Activated naive CD4-positive, alpha-beta T cell treated with anti-CD3 and anti-CD28 coated beads, Interleukin-2, amount 10 ng/mL, durations not matched to agents 7 days and 5 days (primary cell): ENCODE data around the gene TUBB.
A peak's percentile ranks its signal among the peaks of the same experiment; 100 is the strongest.
"Not testable (repeated sequence)": the region's sequence is repeated elsewhere in the genome, so short reads cannot be mapped to it uniquely, and the experiment has no call there.

Experiments
- CTCF ChIA-PET: fragments of 350-600 bp; sonication (Branson Sonifier 250); formaldehyde crosslinking; loops from one replicate; lab custom pipeline; 2021; ENCODE audit warnings: antibody characterized with exemption; lab: Charles Lee
- DNase-seq: peaks from one replicate; pipeline ENCODE4 v3.0.0-alpha.2; 2020
- H3K27ac Mint-ChIP-seq: one replicate; pipeline ENCODE4 v1.8.0; 2021; ENCODE audit warnings: mild to moderate bottlenecking, moderate library complexity, mixed read lengths
- H3K27me3 Mint-ChIP-seq: one replicate; pipeline ENCODE4 v1.8.0; 2021; ENCODE audit warnings: mild to moderate bottlenecking, mixed read lengths
- H3K36me3 Mint-ChIP-seq: one replicate; pipeline ENCODE4 v1.8.0; 2021; ENCODE audit warnings: mixed read lengths
- H3K4me1 Mint-ChIP-seq: one replicate; pipeline ENCODE4 v1.8.0; 2021; ENCODE audit warnings: mixed read lengths
- H3K4me3 Mint-ChIP-seq: one replicate; pipeline ENCODE4 v1.8.0; 2021; ENCODE audit warnings: mild to moderate bottlenecking, moderate library complexity, mixed read lengths
- H3K9me3 Mint-ChIP-seq: one replicate; pipeline ENCODE4 v1.8.0; 2021; ENCODE audit warnings: mixed read lengths

Gene TUBB

DNA sequence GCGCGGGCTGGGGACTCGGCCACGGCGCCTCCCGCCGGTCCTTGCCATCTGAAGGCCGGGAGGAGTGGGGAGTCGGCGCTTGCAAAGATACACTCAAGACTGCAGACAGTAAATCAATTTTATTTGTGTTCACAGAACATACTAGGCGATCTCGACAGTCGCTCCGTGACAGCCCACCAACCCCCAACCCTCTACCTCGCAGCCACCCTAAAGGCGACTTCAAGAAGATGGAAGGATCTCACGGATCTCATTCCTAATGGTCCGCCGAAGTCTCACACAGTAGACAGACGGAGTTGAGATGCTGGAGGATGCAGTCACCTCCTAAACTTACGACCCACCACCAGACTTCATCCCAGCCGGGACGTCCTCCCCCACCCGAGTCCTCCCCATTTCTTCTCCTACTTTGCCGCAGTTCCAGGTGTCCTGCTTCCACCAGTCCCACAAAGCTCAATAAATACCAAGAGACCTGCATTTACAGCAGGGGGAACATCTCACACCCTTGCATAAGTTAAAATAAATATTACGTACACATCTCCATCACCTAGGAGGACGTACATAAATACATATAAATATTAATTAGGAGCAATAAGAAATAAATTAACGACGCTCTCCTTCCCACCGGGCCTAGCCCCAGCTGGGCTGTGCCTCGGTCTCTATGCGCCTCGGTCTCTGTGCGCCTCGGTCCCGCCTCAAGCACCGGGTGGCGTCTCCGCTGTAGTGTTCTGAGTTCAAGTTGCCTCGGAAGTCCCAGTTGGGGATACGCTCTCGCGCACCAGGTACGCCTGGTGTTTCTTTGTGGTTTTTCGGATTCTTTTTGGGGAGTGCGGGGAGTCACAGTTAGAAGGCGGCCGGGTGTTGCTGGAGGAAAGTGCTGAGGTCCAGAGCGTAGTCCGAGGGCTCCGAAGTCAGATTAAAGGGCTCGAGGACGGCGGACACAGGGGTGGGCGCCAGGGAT, 23.2 kb downstream of the TUBB start:
- Mint-ChIP-seq H3K27ac (peak overlapping the region; percentile 95), H3K4me3 (peak overlapping the region; percentile 92), H3K4me1 (peaks cover 74% of the 10 kb centered on the region), H3K27me3 (peaks cover 7% of the 10 kb centered on the region), H3K9me3 (no peaks in the 10 kb centered on the region), H3K36me3 (peaks cover 42% of the 10 kb centered on the region)
- CTCF ChIA-PET = interaction anchor here (0.8 to 2.6 kb wide), 13 partner anchors 12 to 141 kb away, joined by 3 to 9 read pairs (median 7); partner anchors contain the start of gene DDR1
- peak; percentile 69 for DNase-seq

DNA sequence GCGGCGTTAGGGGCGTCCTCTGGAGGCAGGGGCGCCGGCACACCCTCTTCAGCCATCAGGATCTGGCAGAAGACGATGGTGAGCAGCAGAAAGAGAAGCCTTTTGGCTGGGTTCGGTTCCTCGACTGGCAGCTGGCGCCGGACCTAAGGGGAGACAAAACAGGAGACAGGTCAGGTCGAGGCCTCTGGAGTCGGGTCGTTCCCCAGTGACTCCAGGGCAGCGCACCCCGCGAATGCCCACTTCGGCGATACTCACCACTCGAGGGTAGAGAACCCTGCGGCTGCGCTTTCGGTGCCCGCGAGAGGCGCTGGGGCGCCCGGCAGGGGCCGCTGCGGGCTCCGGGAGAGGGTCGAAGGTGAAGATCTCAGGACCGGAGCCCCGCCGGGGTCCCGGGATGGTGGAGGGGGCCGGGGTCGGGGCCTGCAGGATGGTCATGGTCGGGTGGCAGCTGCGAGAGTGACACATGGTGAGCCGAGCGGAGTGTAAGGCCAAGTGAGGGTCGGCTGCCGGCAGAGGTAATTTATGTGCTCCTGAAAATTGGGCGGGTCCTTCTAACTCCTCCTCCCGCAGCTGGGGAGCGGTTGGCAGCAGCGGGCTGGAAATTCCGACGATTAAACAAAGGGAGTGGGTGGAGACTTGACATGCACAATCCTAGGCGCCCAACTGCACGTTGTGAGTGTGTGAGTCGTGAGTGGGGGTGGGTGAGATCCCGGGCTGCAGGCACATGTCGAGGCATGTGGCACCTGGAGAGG, 24.1 kb downstream of the TUBB start, which contains the start of gene IER3:
TSS of gene IER3 (minus strand) at position 494 of the 752 bp plus-strand sequence. CDS start at position 465, 29 bp downstream.
- Mint-ChIP-seq H3K4me3 (peak within 1 kb of the TSS; percentile 92), H3K27ac (peak within 1 kb of the TSS; percentile 95), H3K27me3 (peaks cover 7% of the 10 kb centered on the region), H3K4me1 (peaks cover 70% of the 10 kb centered on the region), H3K36me3 (peaks cover 33% of the 10 kb centered on the region), H3K9me3 (no peaks in the 10 kb centered on the region)
- DNase-seq = peak; percentile 82
- CTCF ChIA-PET = interaction anchor here (0.6 to 2.6 kb wide), 14 partner anchors 13 to 141 kb away, joined by 3 to 9 read pairs (median 5); partner anchors contain the start of gene DDR1

DNA sequence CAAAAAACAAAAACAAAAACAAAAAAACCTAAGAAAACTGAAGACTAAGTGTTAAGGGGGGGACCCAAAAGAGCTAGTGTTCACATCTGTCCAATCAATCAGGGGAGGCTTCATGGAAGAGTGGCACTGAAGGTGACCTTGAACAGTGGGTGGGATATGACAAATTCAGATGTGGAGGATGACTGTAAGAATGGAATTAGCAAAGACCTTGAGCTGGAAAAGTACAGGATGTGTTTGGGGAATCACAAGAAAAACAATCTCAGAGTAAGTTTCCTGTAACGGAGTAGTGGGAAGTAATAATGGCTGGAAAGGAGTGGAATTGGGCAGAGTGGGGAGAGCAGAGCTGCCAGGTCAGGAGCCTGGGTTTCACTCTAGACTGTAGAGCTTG, 27.1 kb downstream of the TUBB start:
- H3K4me1 Mint-ChIP-seq = peaks cover 41% of the 10 kb centered on the region
- H3K9me3 Mint-ChIP-seq = no peaks in the 10 kb centered on the region
- CTCF ChIA-PET = interaction anchor here (0.6 to 2.4 kb wide), 5 partner anchors 17 to 332 kb away, joined by 3 to 9 read pairs (median 3); no protein-coding TSS in a partner anchor
- H3K27ac Mint-ChIP-seq = no peak overlapping the region
- no peak overlapping the region for H3K4me3 Mint-ChIP-seq
- H3K27me3 Mint-ChIP-seq = peaks cover 10% of the 10 kb centered on the region
- no peak for DNase-seq
- peaks cover 3% of the 10 kb centered on the region for H3K36me3 Mint-ChIP-seq

DNA sequence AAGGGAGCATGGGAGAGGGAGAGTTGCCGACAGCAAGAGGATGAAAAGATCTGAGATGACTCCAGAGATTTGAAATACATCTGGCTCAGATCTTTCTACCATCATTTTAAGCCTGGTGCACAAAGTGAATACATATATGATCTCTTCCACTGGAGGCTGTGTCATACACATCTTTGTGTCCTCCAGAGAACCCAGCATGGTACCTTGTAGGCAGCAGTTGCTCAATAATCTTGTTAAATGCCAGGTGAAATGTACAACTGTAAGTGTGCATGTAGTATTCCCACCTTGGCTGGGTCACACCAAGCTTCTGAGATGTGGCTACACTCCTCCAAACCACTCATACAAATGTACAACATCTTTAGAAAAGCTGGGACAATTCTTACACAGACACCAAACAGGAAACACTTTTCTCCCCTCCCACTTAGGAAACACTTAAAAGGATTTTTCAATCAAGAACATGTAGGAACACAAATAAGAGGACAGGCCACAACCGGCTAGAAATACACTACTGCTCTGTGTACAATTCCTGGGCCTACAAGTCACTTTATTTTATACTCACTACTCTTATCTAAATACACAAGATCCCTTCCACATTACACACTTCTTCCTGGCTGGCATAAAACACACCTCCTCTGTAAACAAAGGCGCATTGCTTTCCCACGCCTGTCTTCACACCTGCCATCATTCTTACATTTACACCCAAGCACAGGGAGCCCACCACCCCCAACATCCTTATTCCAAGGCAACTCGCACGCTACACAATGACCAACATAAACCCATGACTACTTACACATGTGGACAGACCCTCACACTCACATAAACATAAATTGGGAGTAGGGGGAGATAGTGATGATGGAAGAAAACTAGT, 28.0 kb downstream of the TUBB start:
- H3K27me3 Mint-ChIP-seq = peaks cover 14% of the 10 kb centered on the region
- no peak for DNase-seq
- H3K9me3 Mint-ChIP-seq = no peaks in the 10 kb centered on the region
- H3K36me3 Mint-ChIP-seq = peaks cover 3% of the 10 kb centered on the region
- H3K4me3 Mint-ChIP-seq = no peak overlapping the region
- peaks cover 40% of the 10 kb centered on the region for H3K4me1 Mint-ChIP-seq
- H3K27ac Mint-ChIP-seq = peak overlapping the region; percentile 26
- CTCF ChIA-PET = interaction anchor here (0.6 kb wide), 1 partner anchor 900 kb away, joined by 3 read pairs; no protein-coding TSS in a partner anchor

DNA sequence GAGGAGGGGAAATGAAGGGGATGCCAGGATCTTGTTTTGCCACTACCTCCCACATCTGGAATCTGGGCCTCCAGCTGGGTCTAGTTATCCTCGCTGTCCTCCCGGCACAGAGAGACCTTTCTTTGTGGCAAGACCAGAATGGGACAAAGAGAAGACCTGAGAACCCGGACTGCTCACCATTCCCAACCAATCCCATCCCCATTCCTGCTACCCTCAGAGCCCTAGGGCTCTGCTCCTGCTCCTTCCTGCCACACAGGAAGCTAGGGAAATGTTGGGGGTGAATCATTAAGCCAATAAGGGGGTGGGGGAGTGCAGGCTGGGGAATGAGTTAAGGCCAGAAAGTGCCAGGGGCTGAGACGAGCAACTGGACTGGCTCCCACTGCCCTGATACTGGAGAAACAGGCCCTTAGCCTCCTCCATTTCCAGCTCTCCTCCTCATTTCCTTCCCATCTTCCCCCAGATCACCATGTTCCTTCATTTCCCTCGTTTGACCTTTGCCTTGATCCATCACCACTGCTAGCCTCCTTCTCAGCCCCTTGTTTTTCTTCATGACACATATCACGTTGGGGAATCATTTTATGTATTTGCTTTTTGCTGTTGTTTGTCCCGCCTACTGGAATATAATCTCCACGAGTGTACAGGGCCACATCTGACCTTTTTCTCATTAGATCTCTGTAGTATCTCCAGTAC, 28.8 kb downstream of the TUBB start:
- Mint-ChIP-seq H3K27ac (no peak overlapping the region), H3K36me3 (peaks cover 2% of the 10 kb centered on the region), H3K4me3 (no peak overlapping the region), H3K9me3 (no peaks in the 10 kb centered on the region), H3K27me3 (peaks cover 14% of the 10 kb centered on the region), H3K4me1 (peaks cover 33% of the 10 kb centered on the region)
- CTCF ChIA-PET = interaction anchor here (0.6 kb wide), 1 partner anchor 900 kb away, joined by 3 read pairs; no protein-coding TSS in a partner anchor
- DNase-seq = no peak

DNA sequence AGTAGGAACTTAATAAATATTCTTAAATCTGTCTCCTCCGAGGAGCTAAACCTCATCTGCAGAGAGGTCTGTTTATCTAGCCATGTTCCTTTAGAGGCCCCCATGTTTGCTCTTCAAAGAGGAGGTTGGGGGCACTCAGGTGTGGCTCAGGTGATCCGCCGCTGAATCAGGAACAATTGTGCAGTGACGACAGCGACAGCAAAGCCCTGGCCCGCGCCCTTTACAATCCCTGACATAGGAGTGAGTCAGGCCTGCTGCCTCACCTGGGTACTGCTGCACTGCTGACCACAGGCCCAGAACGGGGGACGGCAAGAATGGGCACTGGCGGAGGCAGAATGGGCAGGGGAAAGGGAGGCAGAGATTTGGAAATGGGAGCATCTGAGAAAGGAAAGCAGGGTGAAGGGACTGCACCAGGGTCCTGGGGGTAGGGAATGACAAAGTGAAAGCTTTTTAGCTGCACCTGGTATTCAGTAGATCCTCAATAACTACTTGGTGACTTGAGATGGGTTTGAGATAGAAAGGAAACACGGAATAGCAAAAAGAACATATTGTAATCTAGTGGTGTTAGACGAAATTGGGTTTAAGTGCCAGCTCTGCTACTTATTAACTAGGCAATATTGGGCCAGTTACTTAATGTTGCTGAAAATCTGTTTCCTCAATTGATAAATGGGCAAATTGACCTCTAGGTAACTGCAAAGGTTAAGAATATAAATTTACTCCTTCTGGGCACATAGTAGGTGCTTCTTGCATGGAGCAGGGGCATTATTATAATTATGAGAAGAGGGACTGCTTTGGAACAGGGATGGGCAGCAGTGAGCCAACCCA, 29.6 kb downstream of the TUBB start:
- Mint-ChIP-seq H3K9me3 (no peaks in the 10 kb centered on the region), H3K27ac (no peak overlapping the region), H3K27me3 (peaks cover 14% of the 10 kb centered on the region), H3K4me1 (peaks cover 28% of the 10 kb centered on the region), H3K4me3 (no peak overlapping the region), H3K36me3 (peaks cover 2% of the 10 kb centered on the region)
- DNase-seq = no peak
- CTCF ChIA-PET = no interaction called here

DNA sequence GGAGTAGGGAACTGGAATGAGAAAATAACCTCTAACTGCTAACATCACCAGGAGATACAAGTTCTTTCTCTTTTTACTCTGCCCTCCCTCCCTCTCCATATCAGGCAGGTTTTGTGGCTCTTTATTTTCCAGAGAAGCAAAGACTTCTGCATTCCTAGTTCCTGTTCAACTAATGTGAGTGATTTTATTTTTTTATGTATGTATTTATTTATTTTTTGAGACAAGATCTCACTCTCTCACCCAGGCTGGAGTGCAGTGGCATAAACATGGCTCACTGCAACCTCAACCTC, 30.2 kb downstream of the TUBB start:
- Mint-ChIP-seq H3K4me1 (peaks cover 23% of the 10 kb centered on the region), H3K27me3 (peaks cover 17% of the 10 kb centered on the region), H3K4me3 (no peak overlapping the region), H3K27ac (no peak overlapping the region), H3K36me3 (peaks cover 2% of the 10 kb centered on the region), H3K9me3 (no peaks in the 10 kb centered on the region)
- DNase-seq = no peak
- CTCF ChIA-PET = no interaction called here

DNA sequence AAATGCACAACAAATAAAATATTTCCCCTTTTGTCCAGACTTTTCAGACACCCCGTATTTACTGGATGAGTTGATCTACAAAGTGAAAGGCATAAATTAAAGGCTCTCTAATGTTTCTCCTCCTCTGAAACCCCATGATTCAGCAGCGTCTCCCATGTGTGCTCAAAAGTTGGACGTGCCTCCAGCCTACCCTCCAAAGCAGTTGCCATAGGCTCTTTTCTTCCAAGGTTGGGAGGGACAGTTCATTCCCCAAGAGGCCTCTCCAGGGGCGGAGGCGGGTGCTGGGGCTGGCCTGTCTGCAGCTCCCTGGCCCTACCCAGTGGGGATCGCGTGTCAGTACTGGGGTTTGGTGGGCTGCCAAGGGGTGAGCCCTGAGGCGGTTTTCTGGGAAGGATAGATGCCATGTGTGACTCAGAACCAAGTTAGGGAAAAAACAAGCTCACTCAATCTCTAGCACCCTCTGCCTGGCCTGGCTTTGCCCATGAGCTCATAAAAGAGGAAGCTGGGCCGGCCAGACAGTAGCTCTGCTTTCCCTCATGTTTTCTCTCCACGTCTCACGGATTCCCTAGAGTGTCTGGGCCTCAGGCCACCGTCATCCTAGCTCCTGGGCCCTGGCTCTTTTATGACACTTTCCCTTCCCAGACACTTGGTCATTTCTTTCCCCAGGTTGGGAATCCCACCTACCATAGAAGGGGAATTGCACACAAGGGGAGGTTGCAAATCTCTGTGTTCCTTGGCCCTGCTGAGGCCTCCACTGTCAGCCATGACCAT, 32.2 kb downstream of the TUBB start:
- Mint-ChIP-seq H3K4me3 (no peak overlapping the region), H3K4me1 (peaks cover 17% of the 10 kb centered on the region), H3K9me3 (no peaks in the 10 kb centered on the region), H3K27me3 (peaks cover 19% of the 10 kb centered on the region), H3K27ac (no peak overlapping the region), H3K36me3 (peaks cover 2% of the 10 kb centered on the region)
- CTCF ChIA-PET = interaction anchor here (0.7 kb wide), 1 partner anchor 395 kb away, joined by 3 read pairs; no protein-coding TSS in a partner anchor
- DNase-seq = no peak

DNA sequence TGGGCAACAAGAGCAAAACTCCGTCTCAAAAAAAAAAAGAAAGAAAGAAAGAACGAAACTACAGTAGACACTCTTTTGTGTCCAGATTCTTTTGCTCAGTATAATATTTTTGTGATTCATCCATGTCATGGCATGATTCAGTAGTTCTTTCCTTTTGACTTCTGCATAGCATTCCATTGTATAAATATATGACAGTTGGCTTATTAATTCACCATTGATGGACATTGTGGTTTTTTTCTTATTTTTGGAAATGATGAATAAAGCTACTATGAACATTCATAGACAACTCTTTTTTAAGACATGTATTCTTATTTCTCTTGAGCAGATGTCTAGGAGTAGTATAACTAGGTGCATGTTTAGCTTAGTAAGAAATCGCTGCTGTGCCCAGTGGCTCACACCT, 34.5 kb downstream of the TUBB start:
- H3K27ac Mint-ChIP-seq = no peak overlapping the region
- H3K4me3 Mint-ChIP-seq = no peak overlapping the region
- DNase-seq = no peak
- no peaks in the 10 kb centered on the region for H3K9me3 Mint-ChIP-seq
- H3K27me3 Mint-ChIP-seq = peaks cover 19% of the 10 kb centered on the region
- CTCF ChIA-PET = no interaction called here
- H3K4me1 Mint-ChIP-seq = peaks cover 5% of the 10 kb centered on the region
- peaks cover 2% of the 10 kb centered on the region for H3K36me3 Mint-ChIP-seq

DNA sequence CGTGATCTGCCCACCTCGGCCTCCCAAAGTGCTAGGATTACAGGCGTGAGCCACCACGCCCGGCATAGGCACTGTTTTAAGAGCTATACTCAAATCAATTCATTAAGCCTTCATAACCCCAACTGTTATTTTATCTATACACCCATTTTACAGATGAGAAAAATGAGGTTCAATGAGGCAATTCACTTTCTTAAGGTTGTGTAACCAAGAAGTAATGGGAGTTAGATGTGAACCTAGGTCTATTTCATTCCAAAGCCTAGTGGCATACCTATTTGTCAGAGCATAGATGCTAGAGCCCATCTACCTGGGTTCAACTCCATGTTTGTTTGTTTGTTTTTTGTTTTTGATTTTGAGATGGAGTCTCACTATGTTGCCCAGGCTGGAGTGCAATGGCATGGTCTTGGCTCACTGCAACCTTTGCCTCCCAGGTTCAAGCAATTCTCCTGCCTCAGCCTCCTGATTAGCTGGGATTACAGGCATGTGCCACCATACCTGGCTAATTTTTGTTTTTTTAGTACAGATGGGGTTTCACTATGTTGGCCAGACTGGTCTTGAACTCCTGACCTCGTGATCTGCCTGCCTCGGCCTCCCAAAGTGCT, 36.4 kb downstream of the TUBB start:
- CTCF ChIA-PET, H3K4me3 Mint-ChIP-seq: not testable (repeated sequence)

DNA sequence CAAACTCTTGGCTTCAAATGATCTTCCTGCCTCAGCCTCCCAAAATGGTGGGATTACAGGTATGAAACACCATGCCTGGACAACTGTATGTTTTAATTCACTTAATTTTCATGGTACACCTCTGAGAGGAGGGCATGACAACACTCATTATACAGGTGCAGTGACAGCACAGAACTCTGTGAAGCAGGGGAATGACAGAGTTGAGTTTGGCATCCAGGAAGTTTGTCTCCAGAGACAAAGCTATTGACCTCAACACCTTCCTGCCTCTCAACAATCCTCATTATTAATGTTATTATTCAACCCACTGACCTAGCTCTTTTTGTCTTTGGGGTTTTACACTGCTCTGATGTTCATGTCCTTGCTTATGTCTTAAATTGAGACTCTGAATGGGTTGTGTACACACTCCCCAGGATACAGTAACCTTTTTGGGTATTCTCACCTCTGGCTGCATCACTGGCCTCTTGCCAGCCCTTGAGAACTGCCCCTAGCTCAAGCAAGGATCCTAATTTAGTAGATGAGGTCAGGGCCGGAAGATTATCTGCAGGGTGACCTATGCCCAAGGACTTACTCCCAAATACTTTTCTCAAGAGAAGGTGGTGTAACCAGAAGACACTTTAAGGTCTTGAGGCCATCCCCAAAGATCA, 37.2 kb downstream of the TUBB start:
- Mint-ChIP-seq H3K4me3 (no peak overlapping the region), H3K27ac (no peak overlapping the region), H3K9me3 (no peaks in the 10 kb centered on the region), H3K27me3 (peaks cover 25% of the 10 kb centered on the region), H3K36me3 (peaks cover 2% of the 10 kb centered on the region), H3K4me1 (peaks cover 5% of the 10 kb centered on the region)
- CTCF ChIA-PET = no interaction called here
- DNase-seq = no peak

More for the DNA sequence above, 36.4 kb downstream of the TUBB start:
- H3K27ac Mint-ChIP-seq, H3K36me3 Mint-ChIP-seq, H3K9me3 Mint-ChIP-seq, DNase-seq, H3K4me1 Mint-ChIP-seq: not testable (repeated sequence)
- peaks cover 27% of the 10 kb centered on the region for H3K27me3 Mint-ChIP-seq
